Lower lobe of right lung (tissue), 2 donors: ENCODE measurements around the gene NKD2. TPM values are rescaled to one million over a fixed set of nuclear protein-coding genes. Genes with fewer than 3 reads are reported as not detected.
A peak's percentile ranks its signal among the peaks of the same experiment; 100 is the strongest.

Experiments
- ATAC-seq, 2 donors: fragments of 200-7000 bp; cut with Tn5 transposase; one replicate each; pipeline ENCODE4 v1.9.1; 2020 to 2022; ENCODE audit warnings: mild to moderate bottlenecking in 2 of 2, moderate library complexity in 2 of 2
- DNase-seq: peaks from one replicate; pipeline ENCODE4 v3.0.0-alpha.2; 2020
- H3K27ac ChIP-seq: fragments of 200-600 bp; one replicate; pipeline ENCODE4 v1.8.0; 2022
- H3K27me3 ChIP-seq: fragments of 200-600 bp; one replicate; pipeline ENCODE4 v1.8.0; 2022; ENCODE audit warnings: low read depth
- H3K36me3 ChIP-seq: fragments of 200-600 bp; one replicate; pipeline ENCODE4 v1.8.0; 2022; ENCODE audit warnings: mild to moderate bottlenecking
- H3K4me1 ChIP-seq: fragments of 200-600 bp; one replicate; pipeline ENCODE4 v1.8.0; 2022
- H3K4me3 ChIP-seq: fragments of 200-600 bp; one replicate; pipeline ENCODE4 v1.8.0; 2022; ENCODE audit warnings: mild to moderate bottlenecking
- H3K9me3 ChIP-seq: fragments of 200-600 bp; one replicate; pipeline ENCODE4 v1.8.0; 2022
- intact Hi-C: fragments of 100-400 bp; cut with DNase I; formaldehyde crosslinking; loops from one replicate; pipeline ENCODE4 v1.11.0; 2022
- total RNA-seq: library from RNA; stranded (reverse); fragmentation: NEBNext Ultra II Directional; extraction: Animal tissue kit (Norgen Biotek cat#: 25700); gene quantifications from one replicate; pipeline ENCODE4 v1.2.1, GENCODE V29; 2021
- TF ChIP-seq, protein P1 (sequence below): fragments of 200-600 bp; IDR thresholded peaks from one replicate; pipeline ENCODE4 v1.8.0; 2022; ENCODE audit warnings: antibody characterized with exemption, mild to moderate bottlenecking
- donor health status: DM: no; HTN: yes; CAD: no; lungs with severe emphysema.

NKD2 gene
- total RNA-seq, 1 donor from 2014 or later, result 24.1 TPM

DNA sequence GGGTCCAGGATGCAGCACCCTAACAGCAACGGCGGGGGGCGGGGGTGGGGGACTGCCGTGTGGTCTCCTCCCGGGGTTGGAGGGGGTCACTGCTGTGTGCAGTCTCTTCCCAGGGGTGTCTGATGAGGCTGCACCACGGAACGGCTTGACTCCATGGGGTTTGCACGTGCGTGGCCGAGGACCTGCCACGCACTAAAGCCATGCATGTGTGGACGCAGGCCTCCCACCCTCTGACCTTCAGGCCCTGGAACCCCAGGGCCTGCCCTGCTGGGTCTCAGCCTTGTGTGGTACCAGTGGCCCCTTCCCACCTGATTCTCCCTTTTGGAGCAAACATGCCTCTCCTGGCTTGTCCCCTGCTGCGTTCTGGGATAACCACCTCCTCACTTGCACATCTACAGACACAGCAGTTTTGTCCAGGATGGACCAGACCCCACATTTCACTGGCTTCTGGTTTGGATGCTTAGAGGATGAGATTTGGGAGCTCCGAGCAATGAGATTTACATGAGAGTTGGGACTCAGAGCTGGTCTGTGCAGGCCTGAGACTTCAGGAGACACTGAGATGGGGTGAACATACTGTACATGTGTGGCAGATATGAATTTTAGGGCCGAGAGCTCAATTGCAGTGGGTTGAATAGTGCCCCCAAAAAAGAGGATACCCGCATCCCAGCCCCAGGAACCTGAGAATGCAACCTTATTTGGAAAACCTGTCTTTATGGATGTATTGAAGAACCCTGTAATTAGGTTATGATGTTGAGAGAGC, 57.5 kb downstream of the NKD2 start:
- TF ChIP-seq, protein P1, sequence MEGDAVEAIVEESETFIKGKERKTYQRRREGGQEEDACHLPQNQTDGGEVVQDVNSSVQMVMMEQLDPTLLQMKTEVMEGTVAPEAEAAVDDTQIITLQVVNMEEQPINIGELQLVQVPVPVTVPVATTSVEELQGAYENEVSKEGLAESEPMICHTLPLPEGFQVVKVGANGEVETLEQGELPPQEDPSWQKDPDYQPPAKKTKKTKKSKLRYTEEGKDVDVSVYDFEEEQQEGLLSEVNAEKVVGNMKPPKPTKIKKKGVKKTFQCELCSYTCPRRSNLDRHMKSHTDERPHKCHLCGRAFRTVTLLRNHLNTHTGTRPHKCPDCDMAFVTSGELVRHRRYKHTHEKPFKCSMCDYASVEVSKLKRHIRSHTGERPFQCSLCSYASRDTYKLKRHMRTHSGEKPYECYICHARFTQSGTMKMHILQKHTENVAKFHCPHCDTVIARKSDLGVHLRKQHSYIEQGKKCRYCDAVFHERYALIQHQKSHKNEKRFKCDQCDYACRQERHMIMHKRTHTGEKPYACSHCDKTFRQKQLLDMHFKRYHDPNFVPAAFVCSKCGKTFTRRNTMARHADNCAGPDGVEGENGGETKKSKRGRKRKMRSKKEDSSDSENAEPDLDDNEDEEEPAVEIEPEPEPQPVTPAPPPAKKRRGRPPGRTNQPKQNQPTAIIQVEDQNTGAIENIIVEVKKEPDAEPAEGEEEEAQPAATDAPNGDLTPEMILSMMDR, result no peak
- DNase-seq (no peak), ATAC-seq (no peak)
- Histone ChIP-seq H3K9me3 (no peaks in the 10 kb centered on the region), H3K4me1 (no peaks in the 10 kb centered on the region), H3K36me3 (peaks cover 61% of the 10 kb centered on the region), H3K27ac (no peak overlapping the region), H3K4me3 (no peak overlapping the region), H3K27me3 (no peaks in the 10 kb centered on the region)
- intact Hi-C loops, result no loop called here

DNA sequence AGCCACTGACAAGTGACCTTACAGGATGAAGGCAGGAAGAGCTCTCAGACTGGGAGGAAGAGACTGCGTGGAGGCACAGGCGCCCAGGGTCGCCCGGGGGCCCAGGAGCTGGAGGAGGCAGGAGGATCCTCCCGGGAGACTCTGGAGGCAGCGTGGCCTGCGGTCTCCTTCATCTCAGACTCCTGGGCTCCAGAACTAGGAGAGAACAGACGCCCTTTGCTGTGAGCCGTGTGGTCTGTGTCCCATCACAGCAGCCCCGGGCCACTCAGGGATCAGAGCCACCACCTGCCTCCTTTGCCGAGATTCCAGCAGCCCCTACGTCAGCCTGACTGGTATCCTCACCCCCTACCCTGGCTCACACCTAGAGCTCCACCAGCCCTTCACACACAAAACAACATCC, 58.1 kb downstream of the NKD2 start:
- Histone ChIP-seq H3K4me3 (no peak overlapping the region), H3K9me3 (no peaks in the 10 kb centered on the region), H3K27me3 (no peaks in the 10 kb centered on the region), H3K27ac (no peak overlapping the region), H3K36me3 (peaks cover 61% of the 10 kb centered on the region), H3K4me1 (no peaks in the 10 kb centered on the region)
- no peak for ATAC-seq
- intact Hi-C loops, result no loop called here
- DNase-seq, result no peak
- TF ChIP-seq, protein P1, result no peak

DNA sequence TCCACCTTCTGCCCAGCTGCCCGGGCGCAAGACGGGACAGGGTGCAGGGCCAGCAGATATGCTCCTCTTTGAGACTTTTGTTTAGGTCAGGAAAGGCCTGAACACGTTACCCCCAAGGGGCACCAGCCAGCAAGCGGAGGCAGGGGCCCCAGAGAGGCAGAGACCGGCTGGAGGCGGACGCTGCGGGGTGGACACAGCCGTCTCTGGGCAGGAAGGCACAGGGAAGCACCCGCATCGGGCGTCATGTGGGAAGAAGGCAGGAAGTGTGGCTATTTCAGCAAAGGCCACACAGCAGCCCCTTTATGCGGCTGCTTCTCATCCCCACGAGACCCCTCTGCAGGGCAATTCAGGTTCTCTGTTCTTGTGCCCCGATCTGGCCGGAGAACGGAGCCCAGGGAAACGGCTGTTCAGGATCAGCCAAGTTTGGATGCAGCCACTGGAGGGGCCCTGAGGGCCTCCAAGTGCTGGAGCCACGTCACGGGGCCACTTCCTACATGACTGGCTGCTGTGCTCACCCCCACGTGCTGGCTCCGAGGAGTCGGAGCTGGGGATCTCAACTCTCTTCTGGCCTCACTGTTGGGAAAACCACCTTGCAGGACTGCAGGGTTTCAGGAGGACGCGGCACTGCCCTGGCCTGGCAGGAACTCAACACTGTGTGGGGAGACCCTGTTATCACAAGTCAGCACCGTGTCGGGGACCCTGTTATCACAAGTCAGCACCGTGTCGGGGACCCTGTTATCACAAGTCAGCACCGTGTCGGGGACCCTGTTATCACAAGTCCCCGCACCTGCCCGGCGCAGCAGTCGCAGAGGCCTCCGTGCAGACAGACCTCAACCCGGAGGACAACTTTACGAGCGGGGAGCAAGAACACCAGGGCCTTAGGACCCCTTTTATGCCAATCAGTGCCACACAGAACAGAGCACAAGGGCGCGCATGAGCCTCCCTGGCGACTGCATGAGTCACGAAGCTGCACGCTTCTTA, 58.8 kb downstream of the NKD2 start:
- intact Hi-C loops, result no loop called here
- no peaks in the 10 kb centered on the region for H3K27me3 ChIP-seq
- TF ChIP-seq, protein P1, result no peak
- peaks cover 53% of the 10 kb centered on the region for H3K36me3 ChIP-seq
- DNase-seq (no peak), ATAC-seq (no peak)
- H3K4me1 ChIP-seq, result no peaks in the 10 kb centered on the region
- no peaks in the 10 kb centered on the region for H3K9me3 ChIP-seq
- H3K27ac ChIP-seq, result no peak overlapping the region
- H3K4me3 ChIP-seq, result no peak overlapping the region

DNA sequence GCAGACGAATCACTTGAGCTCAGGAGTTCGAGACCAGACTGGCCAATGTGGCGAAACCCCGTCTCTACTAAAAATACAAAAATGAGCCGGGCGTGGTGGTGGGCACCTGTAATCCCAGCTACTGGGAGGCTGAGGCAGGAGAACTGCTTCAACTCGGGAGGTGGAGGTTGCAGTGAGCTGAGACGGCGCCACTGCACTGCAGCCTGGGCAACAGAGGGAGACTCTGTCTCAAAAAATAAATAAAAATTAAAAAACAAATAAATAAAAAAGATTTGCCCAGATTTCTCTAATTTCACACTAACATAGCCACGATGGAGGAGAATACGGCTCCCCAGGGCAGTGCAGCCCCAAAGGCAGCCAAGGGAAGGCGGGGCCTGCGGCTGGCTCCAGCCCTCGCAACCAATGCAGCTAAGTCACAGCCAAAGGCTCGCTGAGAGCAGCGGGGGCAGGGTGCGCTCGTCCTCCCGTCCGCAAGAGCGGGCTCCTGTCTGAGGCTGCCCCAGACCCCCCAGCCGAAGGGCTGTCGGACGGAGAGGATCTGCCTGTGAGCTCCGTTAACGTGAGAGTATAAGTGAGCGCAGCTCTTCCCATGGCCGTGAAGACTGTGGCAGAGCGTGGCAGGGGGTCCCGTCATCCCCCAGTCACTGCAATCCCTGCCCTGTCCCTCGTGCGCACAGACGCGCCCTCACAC, 59.7 kb downstream of the NKD2 start:
- Histone ChIP-seq H3K27me3 (no peaks in the 10 kb centered on the region), H3K36me3 (peaks cover 47% of the 10 kb centered on the region), H3K4me1 (no peaks in the 10 kb centered on the region), H3K9me3 (no peaks in the 10 kb centered on the region), H3K4me3 (no peak overlapping the region), H3K27ac (no peak overlapping the region)
- peak in 1 of 2 donors; percentile 4 for ATAC-seq
- DNase-seq, result no peak
- intact Hi-C loops, result no loop called here
- TF ChIP-seq, protein P1, result no peak
